TTC549 (cell line): Measurements from ENCODE around the gene SORCS1.

Source experiments
- FAIRE-seq: peaks from 2 replicates; lab custom pipeline; 2012; peaks lifted over from hg19 to GRCh38; lab: Jason Lieb, UNC

The SORCS1 gene

GRCh38 chr10:107163881-107164861, at the start of gene SORCS1:
Gene SORCS1, minus strand, starts transcription at chr10:107164706.
- FAIRE-seq: no peak

GRCh38 chr10:107214261-107214660, 49.8 kb upstream of the SORCS1 start:
- no peak for FAIRE-seq

- FAIRE-seq: no peak
Observed at GRCh38 chr10:107213861-107214260, 49.4 kb upstream of the SORCS1 start.

GRCh38 chr10:107206833-107207232, 42.3 kb upstream of the SORCS1 start:
- FAIRE-seq: no peak

DNA sequence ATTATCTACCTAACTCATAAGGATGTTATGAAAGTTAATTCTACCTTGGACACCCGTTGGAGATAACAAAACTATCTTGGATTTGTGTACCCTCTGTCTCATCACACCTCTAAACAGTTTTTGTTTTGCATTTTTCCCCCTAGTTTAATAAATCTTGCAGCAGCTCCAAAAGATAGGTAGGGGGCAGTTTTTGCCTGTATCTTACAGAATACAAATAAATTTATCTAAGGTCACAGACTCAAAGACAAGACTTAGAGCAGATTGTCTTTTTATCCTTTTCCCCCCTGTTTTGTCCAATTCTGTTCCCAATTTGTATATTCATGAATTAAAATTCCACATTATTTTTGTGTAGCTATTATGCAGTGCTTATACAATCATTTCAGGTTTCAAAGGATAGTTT, 5.0 kb upstream of the SORCS1 start:
- FAIRE-seq: no peak

- no peak for FAIRE-seq
Observed at GRCh38 chr10:107168738-107169137, 4.2 kb upstream of the SORCS1 start.

- FAIRE-seq: no peak
Observed at GRCh38 chr10:107166403-107166802, 1.9 kb upstream of the SORCS1 start.

- FAIRE-seq: no peak
Observed at GRCh38 chr10:107164992-107165391, 486 bp upstream of the SORCS1 start.

- no peak for FAIRE-seq
Observed at GRCh38 chr10:107163076-107163855, 1.2 kb downstream of the SORCS1 start.

- no peak for FAIRE-seq
Observed at GRCh38 chr10:107160866-107161265, 3.6 kb downstream of the SORCS1 start.

DNA sequence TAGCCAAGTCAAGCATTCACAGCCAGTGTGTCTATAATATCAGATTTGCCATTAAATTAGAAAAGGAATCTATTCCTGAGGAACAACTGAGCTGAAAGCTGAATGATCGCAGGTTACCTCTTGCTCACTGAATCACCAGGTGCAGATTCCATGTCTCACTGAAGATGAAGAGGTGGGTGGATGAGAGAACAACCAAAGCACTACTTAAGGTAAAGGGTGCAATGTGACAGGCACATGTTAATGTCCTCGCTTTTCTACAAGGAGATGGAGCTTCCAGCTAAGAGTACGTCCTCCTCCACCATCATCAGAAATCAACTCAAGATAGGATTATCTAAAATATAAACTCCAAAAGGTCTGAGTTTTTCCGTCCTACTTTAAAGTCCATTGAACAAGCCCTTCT, 4.6 kb downstream of the SORCS1 start:
- no peak for FAIRE-seq

DNA sequence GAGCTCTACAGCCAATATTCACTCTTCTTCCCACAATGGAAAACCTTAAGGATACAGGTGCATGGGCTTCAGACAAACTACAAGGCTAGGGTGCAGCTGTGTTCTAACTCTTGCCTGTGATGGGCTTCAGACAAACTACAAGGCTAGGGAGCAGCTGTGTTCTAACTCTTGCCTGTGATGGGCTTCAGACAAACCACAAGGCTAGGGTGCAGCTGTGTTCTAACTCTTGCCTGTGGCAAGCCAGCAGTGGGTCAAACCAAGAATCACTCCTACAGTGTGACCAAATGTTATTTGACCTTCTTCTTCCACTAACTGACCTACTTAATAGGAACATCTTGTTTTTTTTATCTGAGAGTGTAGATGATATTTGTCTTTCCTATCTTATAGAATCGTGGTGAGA, 7.4 kb downstream of the SORCS1 start:
- no peak for FAIRE-seq

DNA sequence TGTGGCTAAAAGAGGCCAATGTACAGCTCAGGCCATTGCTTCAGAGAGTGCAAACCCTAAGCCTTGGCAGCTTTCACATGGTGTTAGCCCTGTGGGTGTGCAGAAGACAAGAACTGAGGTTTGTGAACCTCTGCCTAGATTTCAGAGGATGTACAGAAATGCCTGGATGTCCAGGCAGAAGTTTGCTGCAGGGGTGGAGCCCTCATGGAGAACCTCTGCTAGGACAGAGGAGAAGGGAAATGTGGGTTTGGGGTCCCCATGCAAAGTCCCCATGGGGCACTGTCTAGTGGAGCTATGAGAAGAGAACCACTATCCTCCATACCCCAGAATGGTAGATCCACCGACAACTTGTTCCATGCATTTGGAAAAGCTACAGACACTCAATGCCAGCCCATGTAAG, 12.4 kb downstream of the SORCS1 start:
- no peak for FAIRE-seq

- no peak for FAIRE-seq
Observed at GRCh38 chr10:107148906-107149305, 15.6 kb downstream of the SORCS1 start.

GRCh38 chr10:107144490-107144889, 20.0 kb downstream of the SORCS1 start:
- FAIRE-seq: no peak

DNA sequence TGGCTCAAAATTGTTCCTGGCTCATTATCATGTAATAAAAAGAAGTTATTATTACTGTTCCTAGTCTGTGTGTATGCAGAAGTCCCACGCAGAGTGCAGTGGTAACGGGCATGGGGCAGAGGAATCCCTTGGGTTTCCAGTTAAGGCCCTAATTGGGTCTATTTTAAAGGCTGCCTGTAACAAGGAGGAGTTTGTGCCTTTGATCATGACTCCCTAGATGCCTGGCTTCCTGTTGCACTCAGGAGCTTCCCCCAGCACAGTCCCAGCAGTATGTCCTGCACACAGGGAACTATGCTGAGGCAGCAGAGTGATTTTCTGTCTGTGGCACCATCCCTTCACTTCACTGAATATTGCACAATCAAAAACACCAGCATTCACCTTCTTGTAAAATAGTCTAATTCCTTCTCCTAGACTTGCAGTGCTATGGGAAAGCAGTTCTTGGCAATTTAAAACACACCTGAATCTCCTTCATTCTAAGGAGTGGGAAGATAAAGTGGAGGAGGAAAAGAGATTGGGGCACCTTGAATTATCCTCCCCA, 22.9 kb downstream of the SORCS1 start:
- FAIRE-seq: no peak

DNA sequence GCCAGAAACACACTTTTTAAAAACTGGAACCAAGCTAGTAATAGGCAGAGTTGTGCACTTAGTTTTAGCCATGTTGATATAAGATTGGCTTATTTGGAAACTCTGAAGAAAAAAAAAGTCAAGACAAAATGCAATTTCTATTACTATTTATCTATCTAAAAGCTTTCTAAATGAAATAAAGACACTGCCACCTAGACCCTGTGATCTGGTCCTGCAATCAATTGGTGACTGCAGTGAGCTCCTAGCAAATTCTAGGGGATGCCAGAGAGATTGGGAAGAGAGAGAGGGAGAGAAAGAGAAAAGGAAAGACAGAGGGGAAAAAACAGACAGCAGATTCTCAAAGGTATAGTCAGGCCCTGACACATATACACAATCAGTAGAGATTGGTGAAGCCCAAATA, 25.3 kb downstream of the SORCS1 start:
- FAIRE-seq: no peak

- no peak for FAIRE-seq
Observed at GRCh38 chr10:107133656-107134055, 30.9 kb downstream of the SORCS1 start.

DNA sequence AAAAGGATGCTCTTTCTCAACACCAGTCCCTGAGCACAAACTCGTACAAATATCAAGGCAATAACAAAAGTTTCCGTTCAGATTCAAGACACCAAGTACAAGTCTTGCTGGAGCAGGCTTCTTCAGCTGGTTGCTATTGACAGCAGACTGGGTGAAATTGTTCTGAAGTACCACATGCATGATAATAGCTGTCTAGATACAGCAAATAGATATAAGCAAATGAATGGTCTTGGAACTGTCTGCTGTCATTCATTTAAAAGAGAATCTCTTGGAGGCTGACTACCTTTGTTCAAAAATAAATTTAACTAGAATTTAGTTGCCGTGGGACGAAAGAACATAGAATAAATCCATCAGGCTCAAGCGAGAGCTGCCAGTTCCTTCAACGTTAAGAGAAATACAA, 35.5 kb downstream of the SORCS1 start:
- FAIRE-seq: no peak

GRCh38 chr10:107126512-107127065, 37.9 kb downstream of the SORCS1 start:
- FAIRE-seq: no peak

DNA sequence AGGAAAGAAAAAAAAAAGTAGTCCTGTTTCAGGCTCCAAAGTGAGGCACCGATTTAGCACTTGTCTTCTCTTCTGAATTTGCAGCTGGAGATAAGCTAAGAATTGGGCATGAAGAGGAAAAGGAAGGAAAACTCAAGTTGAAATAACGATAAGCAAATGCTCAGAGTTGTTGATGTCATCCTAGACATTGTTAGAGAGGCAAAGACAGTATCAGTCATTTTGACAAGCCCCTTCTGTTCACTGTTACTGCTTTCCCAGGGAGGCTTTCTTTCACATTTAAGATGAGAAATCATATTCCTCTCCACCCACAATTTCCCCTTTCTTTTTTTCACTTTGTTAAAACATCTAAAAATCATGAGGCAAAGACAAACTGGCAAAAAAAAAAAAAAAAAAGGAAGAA, 41.8 kb downstream of the SORCS1 start:
- FAIRE-seq: no peak

DNA sequence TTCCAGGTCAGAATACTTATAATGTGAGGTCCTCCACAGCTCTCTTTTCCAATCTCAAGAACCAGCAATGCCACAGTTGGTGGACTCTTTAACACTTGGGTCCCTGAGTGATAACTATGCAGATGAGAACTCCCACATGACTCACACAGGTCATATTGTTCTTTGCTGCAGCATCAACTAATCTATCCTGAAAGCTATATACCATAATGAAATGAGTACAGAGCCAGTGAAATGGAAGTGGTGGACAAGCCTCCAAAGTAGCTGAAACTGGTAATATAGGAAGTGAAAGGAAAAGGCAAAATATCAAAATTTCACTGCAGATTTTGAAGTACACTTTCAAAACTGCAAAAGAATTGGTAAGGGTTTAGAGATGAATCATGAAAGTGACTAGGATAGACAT, 45.6 kb downstream of the SORCS1 start:
- FAIRE-seq: no peak
